H7 (cell line): Measurements from ENCODE around the gene SPEN. TPM values are rescaled to one million over a fixed set of nuclear protein-coding genes. Genes with fewer than 3 reads are reported as not detected.
A peak's percentile ranks its signal among the peaks of the same experiment; 100 is the strongest.
"Not testable (repeated sequence)": the region's sequence is repeated elsewhere in the genome, so short reads cannot be mapped to it uniquely, and the experiment has no call there.

Experiments
- DNase-seq: peaks from one replicate; pipeline ENCODE4 v3.0.0; 2012
- H3K27me3 ChIP-seq: 2 replicates; pipeline ENCODE4 v1.6.0; 2011; ENCODE audit warnings: mild to moderate bottlenecking, low read length; ENCODE audit not compliant: control insufficient read depth, insufficient read depth
- H3K36me3 ChIP-seq: replicated peaks from 2 replicates; pipeline ENCODE4 v1.5.1; 2011; ENCODE audit warnings: low read length; ENCODE audit not compliant: control insufficient read depth, insufficient read depth
- H3K4me3 ChIP-seq: 2 replicates; pipeline ENCODE4 v1.5.1; 2011; ENCODE audit warnings: low read depth, mild to moderate bottlenecking, control low read depth, low read length, moderate library complexity; ENCODE audit not compliant: insufficient read depth
- total RNA-seq: library from RNA; depleted of rRNA; stranded (reverse); fragments of >200 nt; shearing (Covaris generic); gene quantifications from 2 replicates; pipeline ENCODE4 v1.2.3, GENCODE V29; 2014; rRNA removed

Gene SPEN, protein sequence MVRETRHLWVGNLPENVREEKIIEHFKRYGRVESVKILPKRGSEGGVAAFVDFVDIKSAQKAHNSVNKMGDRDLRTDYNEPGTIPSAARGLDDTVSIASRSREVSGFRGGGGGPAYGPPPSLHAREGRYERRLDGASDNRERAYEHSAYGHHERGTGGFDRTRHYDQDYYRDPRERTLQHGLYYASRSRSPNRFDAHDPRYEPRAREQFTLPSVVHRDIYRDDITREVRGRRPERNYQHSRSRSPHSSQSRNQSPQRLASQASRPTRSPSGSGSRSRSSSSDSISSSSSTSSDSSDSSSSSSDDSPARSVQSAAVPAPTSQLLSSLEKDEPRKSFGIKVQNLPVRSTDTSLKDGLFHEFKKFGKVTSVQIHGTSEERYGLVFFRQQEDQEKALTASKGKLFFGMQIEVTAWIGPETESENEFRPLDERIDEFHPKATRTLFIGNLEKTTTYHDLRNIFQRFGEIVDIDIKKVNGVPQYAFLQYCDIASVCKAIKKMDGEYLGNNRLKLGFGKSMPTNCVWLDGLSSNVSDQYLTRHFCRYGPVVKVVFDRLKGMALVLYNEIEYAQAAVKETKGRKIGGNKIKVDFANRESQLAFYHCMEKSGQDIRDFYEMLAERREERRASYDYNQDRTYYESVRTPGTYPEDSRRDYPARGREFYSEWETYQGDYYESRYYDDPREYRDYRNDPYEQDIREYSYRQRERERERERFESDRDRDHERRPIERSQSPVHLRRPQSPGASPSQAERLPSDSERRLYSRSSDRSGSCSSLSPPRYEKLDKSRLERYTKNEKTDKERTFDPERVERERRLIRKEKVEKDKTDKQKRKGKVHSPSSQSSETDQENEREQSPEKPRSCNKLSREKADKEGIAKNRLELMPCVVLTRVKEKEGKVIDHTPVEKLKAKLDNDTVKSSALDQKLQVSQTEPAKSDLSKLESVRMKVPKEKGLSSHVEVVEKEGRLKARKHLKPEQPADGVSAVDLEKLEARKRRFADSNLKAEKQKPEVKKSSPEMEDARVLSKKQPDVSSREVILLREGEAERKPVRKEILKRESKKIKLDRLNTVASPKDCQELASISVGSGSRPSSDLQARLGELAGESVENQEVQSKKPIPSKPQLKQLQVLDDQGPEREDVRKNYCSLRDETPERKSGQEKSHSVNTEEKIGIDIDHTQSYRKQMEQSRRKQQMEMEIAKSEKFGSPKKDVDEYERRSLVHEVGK (N-terminal part only)
- total RNA-seq, result 19.9 and 32.9 TPM in 2 replicates

DNA sequence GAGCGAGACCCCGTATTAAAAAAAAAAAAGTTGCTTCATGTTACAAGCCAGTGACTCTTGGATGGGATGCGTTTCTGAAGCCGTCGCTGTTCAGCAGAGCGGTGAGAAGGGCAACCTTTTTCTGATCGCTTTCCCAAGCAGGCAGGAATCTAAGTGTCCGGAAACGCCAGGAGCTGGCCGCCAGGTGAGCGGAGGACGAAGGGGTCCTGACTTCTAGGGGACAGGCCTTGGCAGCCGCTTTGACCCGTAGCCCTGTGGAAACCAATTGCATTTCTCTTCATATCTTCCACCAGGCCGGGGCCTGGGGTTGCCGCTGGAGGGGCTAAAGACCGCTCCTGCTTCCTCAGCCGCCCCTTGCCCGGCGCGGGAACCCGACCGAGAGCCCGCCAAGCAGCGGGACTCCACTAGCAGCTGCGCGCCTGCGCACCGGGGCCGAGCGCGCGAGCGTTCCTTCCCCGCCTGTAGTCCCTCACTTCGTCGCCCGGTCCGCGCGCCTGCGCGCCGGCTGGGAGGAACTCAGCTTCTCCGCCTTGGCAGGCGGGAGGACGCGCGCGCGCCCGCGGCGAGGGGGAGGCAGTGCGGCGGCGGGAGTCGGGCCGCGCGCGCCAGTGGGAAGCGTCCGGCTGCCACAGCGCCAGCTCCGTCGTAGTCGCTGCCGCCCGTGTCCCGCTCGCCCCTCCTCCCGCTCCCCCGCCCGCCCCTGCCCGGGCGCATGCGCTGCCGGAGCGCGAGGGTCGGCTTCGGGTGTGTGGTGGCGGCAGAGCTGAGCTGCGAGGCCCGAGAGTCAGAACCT lies at the start of gene SPEN:
TSS of gene SPEN (plus strand) at position 608 of the 793 bp plus-strand sequence. CDS start 361 bp downstream, outside the sequence.
- H3K4me3 ChIP-seq, result peak within 1 kb of the TSS; percentile 73
- DNase-seq, result peak; percentile 95
- H3K27me3 ChIP-seq, result no peaks in the 10 kb centered on the region; the same call in 1 of the 2 replicates
- no peaks in the 10 kb centered on the region for H3K36me3 ChIP-seq

DNA sequence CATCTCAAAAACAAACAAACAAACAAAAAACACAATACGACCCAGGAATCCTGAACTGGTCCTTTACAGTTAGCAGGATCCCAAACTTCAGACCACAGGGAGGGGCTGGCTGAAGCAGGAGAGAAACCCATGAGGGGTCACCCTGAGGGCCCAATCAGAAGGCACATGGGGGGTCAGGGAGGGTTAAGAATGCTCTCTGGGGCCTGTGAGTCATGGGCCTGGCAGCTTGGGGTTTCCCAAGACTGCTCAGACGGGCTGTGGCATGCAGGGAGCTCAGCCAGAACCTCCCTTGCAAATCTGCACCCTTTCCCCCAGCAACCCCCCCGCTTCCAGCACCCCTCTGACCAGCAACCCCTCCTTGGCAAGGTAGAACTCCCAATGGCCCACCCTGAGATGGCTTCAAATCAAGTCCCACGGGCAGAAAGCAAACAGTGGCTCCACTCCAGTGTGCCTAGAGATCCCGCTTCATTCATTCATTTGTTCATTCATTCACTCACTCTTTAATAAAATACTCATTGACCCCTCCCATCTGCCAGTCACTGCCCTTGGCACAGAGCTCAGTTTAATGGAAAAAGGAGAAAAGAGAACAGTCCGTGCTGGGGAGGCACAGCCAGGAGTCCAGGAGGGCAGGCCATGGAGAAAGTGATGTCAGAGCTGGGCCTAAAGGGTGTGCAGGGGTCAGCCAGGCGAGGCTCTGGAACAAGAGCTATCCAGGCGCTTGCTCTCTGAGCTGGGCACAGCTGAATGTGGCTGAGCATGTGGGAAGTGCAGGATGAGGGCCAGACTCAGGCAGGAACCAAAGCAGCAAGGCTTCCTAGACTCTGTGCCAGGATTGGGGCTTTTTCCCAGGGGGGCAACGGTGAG lies 48.3 kb upstream of the SPEN start:
- no peak overlapping the region for H3K4me3 ChIP-seq
- peak; percentile 70 for DNase-seq
- no peaks in the 10 kb centered on the region for H3K27me3 ChIP-seq
- no peaks in the 10 kb centered on the region for H3K36me3 ChIP-seq

DNA sequence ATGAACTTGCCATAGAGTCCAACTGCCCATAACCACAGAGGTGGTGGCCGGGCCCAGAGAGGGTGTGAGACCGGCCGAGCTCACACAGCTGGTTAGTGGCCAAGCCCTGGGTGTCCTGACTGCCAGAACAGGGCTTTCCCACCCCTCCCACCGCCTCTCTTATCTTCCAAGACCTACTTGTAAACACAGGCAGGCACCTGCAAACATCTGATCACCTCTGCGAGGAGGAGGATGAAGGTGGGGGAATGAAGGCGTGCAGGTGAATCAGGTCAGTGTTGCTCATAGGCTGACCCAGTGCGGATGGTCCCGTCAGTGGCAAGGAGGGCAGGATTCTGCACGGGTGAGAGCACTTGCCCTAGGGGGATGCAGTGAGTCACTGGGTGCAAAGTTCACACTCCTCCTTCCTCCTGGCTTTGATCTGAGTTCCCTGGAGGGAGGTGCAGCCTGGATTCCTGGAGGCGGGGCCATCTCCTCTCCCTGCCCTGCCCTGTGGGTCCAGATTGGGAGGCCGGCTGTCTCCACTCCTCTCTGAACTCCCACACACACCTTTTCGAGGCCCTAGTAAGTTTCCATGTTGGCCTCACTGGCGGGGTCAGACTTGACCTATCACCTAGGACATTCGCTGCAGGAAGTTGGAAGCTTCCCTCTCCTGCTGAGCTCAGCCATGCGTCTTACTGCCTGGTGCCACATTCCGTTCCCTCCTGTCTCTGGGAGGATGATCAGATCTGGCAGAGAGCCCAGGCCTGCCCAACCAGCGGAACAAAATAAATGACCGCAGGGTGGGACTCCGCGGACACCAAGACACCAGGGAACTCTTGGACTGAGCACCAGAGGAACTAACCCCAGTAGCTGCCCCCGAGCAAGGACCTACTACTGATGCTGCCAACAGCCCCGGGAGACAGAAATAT lies 47.3 kb upstream of the SPEN start:
- H3K4me3 ChIP-seq, result no peak overlapping the region
- DNase-seq, result peak; percentile 78
- no peaks in the 10 kb centered on the region for H3K27me3 ChIP-seq
- H3K36me3 ChIP-seq, result no peaks in the 10 kb centered on the region

DNA sequence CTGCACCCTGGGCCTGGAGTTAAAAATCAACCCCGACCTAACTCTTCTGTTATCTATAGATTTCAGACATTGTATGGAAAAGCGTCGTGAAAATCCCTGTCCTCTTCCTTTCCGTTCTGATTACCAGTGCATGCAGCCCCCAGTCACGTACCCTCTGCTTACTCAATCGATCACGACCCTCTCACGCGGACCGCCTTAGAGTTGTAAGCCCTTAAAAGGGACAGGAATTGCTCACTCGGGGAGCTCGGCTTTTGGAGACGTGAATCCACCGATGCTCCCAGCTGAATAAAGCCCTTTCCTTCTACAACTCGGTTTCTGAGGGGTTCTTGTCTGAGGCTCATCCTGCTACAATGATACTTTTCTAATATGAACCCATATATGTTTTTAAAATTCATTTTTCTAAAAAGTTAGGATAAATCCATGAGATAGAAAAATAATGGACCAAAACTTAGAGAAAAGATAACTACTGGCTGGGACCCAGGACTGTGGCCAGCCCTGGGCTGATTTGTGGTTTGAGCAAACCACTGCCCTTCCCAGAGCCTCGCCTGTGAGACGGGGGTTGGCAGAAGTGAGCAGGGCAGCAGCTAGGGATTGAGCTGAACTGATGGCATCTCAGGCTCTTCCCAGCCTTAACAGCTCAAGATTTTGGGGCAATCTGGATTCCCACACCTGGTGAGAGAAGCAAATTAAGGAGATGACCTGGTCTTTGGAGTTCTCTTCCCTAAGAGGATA lies 45.1 kb upstream of the SPEN start:
- no peak overlapping the region for H3K4me3 ChIP-seq
- H3K27me3 ChIP-seq, result no peaks in the 10 kb centered on the region
- H3K36me3 ChIP-seq, result no peaks in the 10 kb centered on the region
- DNase-seq, result peak; percentile 4

DNA sequence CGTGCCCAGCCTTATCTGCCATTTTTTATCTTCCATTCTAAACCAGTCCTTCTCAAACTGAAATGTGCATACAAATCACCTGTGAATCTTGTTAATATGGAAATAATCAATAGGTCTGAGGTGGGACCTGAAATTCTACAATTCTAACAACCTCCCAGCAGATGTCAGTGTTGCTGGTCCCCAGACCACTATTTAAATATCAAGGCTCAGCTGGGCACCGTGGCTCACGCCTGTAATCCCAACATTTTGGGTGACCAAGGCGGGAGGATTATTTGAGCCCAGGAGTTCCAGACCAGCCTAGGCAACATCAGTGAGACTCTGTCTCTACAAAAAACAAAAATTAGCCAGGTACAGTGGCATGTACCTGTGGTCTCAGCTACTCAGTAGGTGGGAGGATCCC lies 44.1 kb upstream of the SPEN start:
- DNase-seq, result peak; percentile 74
- Histone ChIP-seq H3K4me3 (no peak overlapping the region), H3K27me3 (no peaks in the 10 kb centered on the region), H3K36me3 (no peaks in the 10 kb centered on the region)

DNA sequence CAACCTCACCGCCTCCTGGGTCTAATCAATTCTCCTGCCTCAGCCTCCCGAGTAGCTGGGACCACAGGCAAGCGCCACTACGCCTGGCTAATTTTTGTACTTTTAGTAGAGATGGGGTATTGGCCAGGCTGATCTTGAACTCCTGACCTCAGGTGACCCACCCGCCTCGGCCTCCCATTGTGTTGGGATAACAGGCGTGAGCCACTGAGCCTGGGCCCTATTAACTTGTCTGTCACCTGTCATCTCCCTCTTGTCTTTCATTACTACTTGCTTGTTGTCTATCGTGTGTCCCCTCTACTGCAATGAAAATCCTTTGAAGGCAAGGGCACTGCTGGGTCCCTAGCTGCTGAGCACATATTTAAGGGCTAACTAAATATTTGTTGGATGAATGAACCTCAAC lies 43.4 kb upstream of the SPEN start:
- Histone ChIP-seq H3K4me3 (no peak overlapping the region), H3K36me3 (no peaks in the 10 kb centered on the region), H3K27me3 (no peaks in the 10 kb centered on the region)
- peak; percentile 4 for DNase-seq

DNA sequence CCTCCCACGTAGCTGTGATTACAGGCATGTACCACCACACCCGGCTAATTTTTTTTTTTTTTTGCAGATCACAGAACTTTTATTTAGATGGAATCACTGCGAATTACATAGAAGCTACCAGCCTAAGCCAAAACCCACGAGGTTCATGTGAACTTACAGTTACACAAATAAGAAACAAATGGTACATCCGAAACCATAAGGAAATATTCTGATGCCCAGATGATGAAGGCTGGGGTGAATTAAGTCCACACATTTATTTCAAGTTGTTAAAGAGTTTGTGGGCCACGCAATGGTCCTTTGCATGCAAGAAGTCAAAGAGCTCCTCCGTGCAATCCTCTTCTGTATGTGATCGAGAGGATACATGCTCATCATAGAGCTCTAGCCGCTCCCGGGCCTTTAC lies 40.4 kb upstream of the SPEN start:
- no peak for DNase-seq

DNA sequence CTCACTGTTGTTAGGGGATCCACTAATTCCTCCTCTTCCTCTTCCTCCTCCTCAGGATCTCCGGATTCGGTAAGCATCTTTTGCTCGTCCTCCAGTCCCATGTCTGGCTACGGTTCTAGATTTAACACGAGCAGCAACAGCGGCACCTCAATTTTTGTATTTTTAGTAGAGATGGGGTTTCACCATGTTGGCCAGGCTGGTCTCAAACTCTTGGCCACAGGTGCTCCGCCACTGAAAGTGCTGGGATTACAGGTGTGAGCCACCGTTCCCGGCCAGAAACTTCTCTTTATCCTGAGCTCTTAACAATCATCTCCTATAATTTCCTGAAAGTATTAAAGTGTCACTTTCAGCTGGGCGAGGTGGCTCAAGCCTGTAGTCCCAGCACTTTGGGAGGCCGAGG lies 40.0 kb upstream of the SPEN start, which contains the start of gene UQCRHL:
TSS of gene UQCRHL (minus strand) at position 101 of the 400 bp plus-strand sequence. CDS start at position 101, 0 bp downstream.
- H3K4me3 ChIP-seq, DNase-seq, H3K36me3 ChIP-seq, H3K27me3 ChIP-seq: not testable (repeated sequence)

More for the DNA sequence above, 40.4 kb upstream of the SPEN start:
- H3K4me3 ChIP-seq, result no peak overlapping the region
- H3K27me3 ChIP-seq, result no peaks in the 10 kb centered on the region
- no peaks in the 10 kb centered on the region for H3K36me3 ChIP-seq

DNA sequence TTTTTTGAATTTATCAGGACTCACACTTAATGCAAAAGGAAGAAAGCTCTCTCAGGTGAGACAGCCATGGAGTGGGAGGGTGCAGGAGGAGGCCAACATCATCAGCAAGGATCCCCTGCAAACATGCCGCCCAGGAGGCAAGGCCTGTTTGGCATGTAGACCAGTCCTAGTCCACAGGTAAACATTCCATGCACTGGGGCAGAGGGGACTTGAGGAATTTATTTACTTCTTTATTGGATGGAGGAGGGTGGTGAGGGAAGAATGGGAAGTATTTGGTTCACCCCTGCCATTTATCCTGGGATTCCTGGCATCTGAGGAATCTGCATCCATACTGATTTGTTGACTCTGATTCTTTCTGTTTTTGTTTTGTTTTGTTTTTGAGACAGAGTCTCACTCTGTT lies 38.6 kb upstream of the SPEN start:
- Histone ChIP-seq H3K27me3 (no peaks in the 10 kb centered on the region), H3K36me3 (no peaks in the 10 kb centered on the region), H3K4me3 (no peak overlapping the region)
- DNase-seq, result peak; percentile 40

DNA sequence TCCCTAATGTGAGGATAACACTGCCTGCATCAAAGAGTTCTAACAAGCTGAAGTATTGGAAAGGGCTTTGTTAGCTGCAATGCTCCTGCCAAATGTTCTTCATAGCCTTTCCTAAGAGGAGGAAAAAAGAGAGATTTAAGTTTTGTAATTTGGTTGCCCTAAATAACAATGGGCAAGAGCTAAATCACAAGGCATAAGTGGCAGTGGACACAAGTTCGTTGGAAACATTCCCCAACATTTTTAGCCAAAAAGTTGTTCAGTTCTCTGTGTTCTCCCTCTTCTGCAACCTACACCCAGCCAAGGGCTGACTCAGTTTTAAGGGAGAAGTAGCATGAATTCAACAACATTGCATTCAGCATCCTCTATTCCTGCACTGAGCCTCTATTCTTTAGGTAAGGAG lies 37.4 kb upstream of the SPEN start:
- no peaks in the 10 kb centered on the region for H3K36me3 ChIP-seq
- no peaks in the 10 kb centered on the region for H3K27me3 ChIP-seq
- no peak overlapping the region for H3K4me3 ChIP-seq
- no peak for DNase-seq

DNA sequence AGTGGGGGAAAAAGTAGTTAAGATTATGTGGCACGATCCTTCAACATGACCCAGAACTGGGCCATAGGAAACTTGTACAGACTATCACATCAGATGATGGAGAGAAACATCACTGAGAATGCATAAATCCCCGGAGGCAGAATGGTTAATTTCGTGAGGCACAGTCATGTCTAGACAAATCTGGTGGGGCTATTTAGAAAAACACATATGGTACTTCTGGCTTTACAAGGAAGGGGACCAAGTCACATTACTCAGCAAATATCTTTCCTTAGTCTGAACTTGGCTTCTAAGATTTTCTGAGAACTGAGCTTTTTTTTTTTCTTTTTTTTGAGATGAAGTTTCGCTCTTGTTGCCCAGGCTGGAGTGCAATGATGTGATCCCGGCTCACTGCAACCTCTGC lies 30.8 kb upstream of the SPEN start:
- H3K36me3 ChIP-seq, result no peaks in the 10 kb centered on the region
- no peak for DNase-seq
- no peaks in the 10 kb centered on the region for H3K27me3 ChIP-seq
- no peak overlapping the region for H3K4me3 ChIP-seq

DNA sequence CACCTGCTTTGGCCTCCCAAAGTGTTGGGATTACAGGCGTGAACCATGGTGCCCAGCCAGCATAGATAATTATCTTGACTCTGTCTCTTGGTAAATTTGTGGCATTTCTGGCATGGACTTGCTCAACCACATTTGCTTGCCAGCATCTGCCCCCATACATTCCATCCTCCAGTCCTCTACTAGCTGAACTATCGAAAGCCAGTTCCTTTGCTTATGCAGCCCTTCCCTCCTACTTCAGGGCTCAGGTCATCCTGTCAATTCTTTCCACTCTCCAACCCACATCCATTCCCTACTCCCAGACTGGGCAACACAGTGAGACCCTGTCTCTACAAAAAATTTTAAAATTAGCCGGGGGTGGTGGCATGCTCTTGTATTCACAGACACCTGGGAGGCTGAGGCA lies 27.0 kb upstream of the SPEN start:
- H3K27me3 ChIP-seq, result no peaks in the 10 kb centered on the region
- no peak for DNase-seq
- H3K36me3 ChIP-seq, result no peaks in the 10 kb centered on the region
- no peak overlapping the region for H3K4me3 ChIP-seq
